ENCODE data around the gene DLGAP1. TPM values are rescaled to one million over a fixed set of nuclear protein-coding genes. Genes with fewer than 3 reads are reported as not detected.

DLGAP1 gene
- total and polyA plus RNA-seq, 4 donors: 0.06 to 1.2 (median 0.17) TPM; not detected in 1

DNA sequence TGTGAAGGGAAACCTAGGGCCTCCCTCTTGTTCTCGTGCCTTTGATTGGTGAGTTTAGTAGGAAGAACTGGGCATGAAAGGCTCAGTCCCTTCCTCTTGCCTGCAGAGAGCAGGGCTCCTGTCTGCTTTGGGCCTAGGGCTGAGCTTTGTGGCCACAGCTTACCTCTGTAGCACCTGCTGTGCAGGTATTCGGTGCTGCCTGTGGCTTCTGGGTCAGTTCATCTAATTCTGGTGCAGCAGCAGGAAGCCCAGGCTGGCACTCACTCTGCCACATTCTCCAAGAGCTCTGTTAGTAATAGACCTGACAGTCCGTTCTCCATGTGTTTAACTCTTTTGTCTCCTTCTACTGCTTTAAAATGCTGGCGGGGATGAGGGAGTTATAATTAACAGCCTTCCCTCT is 96.5 kb downstream of the DLGAP1 start:
- Histone ChIP-seq H3K27ac (ENCODE audit: low read depth in 1 of 2, low read length in 2 of 2) (no peak overlapping the region), H3K9me3 (ENCODE audit: control insufficient read depth in 4 of 4, low read length in 3 of 4) (peaks cover 0 to 4% (median 0%) of the 10 kb centered on the region in 4 donors), H3K9ac (ENCODE audit: low read depth in 1 of 2, low read length in 2 of 2) (no peak overlapping the region), H3K4me3 (ENCODE audit: low read depth in 1 of 3, low read length in 3 of 3) (no peak overlapping the region), H3K36me3 (ENCODE audit: control insufficient read depth in 4 of 4, insufficient read depth in 3 of 4, low read depth in 1 of 4, low read length in 3 of 4) (no peaks in the 10 kb centered on the region), H3K27me3 (ENCODE audit: control insufficient read depth in 4 of 4, insufficient read depth in 4 of 4, low read length in 3 of 4) (no peaks in the 10 kb centered on the region), H3K4me1 (ENCODE audit: control insufficient read depth in 4 of 4, insufficient read depth in 4 of 4, low read length in 3 of 4) (no peaks in the 10 kb centered on the region)
- TF ChIP-seq FOXA2 (IDR thresholded peaks at IDR 0.05) (no peak), EGR1 (IDR thresholded peaks at IDR 0.05; ENCODE audit: low read depth in 2 of 2) (no peak), GABPA (IDR thresholded peaks at IDR 0.05 in 1 of 2, conservative IDR thresholded peaks at IDR 0.05 in 1 of 2) (no peak), YY1 (IDR thresholded peaks at IDR 0.05) (no peak), JUND (IDR thresholded peaks at IDR 0.05) (no peak), HNF4A (conservative IDR thresholded peaks at IDR 0.05) (no peak), HNF4G (IDR thresholded peaks at IDR 0.05) (no peak), SP1 (IDR thresholded peaks at IDR 0.05) (no peak), RXRA (IDR thresholded peaks at IDR 0.05) (no peak), RAD21 (IDR thresholded peaks at IDR 0.05) (no peak)
- TF ChIP-seq, protein P1, sequence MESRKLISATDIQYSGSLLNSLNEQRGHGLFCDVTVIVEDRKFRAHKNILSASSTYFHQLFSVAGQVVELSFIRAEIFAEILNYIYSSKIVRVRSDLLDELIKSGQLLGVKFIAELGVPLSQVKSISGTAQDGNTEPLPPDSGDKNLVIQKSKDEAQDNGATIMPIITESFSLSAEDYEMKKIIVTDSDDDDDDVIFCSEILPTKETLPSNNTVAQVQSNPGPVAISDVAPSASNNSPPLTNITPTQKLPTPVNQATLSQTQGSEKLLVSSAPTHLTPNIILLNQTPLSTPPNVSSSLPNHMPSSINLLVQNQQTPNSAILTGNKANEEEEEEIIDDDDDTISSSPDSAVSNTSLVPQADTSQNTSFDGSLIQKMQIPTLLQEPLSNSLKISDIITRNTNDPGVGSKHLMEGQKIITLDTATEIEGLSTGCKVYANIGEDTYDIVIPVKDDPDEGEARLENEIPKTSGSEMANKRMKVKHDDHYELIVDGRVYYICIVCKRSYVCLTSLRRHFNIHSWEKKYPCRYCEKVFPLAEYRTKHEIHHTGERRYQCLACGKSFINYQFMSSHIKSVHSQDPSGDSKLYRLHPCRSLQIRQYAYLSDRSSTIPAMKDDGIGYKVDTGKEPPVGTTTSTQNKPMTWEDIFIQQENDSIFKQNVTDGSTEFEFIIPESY (IDR thresholded peaks at IDR 0.05): no peak
- TF ChIP-seq, protein P2, sequence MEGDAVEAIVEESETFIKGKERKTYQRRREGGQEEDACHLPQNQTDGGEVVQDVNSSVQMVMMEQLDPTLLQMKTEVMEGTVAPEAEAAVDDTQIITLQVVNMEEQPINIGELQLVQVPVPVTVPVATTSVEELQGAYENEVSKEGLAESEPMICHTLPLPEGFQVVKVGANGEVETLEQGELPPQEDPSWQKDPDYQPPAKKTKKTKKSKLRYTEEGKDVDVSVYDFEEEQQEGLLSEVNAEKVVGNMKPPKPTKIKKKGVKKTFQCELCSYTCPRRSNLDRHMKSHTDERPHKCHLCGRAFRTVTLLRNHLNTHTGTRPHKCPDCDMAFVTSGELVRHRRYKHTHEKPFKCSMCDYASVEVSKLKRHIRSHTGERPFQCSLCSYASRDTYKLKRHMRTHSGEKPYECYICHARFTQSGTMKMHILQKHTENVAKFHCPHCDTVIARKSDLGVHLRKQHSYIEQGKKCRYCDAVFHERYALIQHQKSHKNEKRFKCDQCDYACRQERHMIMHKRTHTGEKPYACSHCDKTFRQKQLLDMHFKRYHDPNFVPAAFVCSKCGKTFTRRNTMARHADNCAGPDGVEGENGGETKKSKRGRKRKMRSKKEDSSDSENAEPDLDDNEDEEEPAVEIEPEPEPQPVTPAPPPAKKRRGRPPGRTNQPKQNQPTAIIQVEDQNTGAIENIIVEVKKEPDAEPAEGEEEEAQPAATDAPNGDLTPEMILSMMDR (IDR thresholded peaks at IDR 0.05; ENCODE audit: low read depth, low read length, missing input control): no peak
- TF ChIP-seq, protein P3, sequence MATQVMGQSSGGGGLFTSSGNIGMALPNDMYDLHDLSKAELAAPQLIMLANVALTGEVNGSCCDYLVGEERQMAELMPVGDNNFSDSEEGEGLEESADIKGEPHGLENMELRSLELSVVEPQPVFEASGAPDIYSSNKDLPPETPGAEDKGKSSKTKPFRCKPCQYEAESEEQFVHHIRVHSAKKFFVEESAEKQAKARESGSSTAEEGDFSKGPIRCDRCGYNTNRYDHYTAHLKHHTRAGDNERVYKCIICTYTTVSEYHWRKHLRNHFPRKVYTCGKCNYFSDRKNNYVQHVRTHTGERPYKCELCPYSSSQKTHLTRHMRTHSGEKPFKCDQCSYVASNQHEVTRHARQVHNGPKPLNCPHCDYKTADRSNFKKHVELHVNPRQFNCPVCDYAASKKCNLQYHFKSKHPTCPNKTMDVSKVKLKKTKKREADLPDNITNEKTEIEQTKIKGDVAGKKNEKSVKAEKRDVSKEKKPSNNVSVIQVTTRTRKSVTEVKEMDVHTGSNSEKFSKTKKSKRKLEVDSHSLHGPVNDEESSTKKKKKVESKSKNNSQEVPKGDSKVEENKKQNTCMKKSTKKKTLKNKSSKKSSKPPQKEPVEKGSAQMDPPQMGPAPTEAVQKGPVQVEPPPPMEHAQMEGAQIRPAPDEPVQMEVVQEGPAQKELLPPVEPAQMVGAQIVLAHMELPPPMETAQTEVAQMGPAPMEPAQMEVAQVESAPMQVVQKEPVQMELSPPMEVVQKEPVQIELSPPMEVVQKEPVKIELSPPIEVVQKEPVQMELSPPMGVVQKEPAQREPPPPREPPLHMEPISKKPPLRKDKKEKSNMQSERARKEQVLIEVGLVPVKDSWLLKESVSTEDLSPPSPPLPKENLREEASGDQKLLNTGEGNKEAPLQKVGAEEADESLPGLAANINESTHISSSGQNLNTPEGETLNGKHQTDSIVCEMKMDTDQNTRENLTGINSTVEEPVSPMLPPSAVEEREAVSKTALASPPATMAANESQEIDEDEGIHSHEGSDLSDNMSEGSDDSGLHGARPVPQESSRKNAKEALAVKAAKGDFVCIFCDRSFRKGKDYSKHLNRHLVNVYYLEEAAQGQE (IDR thresholded peaks at IDR 0.05): no peak
- TF ChIP-seq, protein P4, sequence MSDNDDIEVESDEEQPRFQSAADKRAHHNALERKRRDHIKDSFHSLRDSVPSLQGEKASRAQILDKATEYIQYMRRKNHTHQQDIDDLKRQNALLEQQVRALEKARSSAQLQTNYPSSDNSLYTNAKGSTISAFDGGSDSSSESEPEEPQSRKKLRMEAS (IDR thresholded peaks at IDR 0.05): no peak
- TF ChIP-seq, protein P5, sequence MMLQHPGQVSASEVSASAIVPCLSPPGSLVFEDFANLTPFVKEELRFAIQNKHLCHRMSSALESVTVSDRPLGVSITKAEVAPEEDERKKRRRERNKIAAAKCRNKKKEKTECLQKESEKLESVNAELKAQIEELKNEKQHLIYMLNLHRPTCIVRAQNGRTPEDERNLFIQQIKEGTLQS (IDR thresholded peaks at IDR 0.05): no peak
- no peak for DNase-seq (ENCODE audit: low spot score)
- 77% methylated on average over 4 of the region's 4 CpGs for WGBS

DNA sequence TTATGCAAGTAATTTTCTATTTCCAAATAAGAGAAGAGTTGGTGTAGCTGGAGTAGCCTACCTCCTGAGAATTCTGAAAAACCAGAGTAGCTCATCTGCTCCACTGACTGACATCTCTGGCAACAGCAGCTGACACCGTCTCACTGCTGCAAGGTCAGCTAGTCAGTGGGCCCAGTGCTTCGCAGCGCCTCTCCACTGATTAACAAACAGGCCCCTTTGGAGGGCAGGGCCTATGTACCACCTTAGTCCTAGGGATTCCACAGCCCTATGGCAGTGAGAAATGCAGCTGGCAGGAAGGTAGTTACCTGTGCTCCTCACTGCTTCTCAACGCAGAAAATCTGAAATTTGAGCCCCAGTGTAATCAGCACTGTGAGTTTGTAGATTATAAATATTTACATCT is 97.5 kb downstream of the DLGAP1 start:
- WGBS: 61% methylated on average over 4 of the region's 4 CpGs
- H3K4me1 ChIP-seq (ENCODE audit: control insufficient read depth in 4 of 4, insufficient read depth in 4 of 4, low read length in 3 of 4): no peaks in the 10 kb centered on the region
- TF ChIP-seq, protein P2 (IDR thresholded peaks at IDR 0.05; ENCODE audit: low read depth, low read length, missing input control): no peak
- TF ChIP-seq GABPA (IDR thresholded peaks at IDR 0.05 in 1 of 2, conservative IDR thresholded peaks at IDR 0.05 in 1 of 2): no peak
- no peak for TF ChIP-seq TAF1 (conservative IDR thresholded peaks at IDR 0.05)
- no peak for TF ChIP-seq RAD21 (IDR thresholded peaks at IDR 0.05)
- TF ChIP-seq, protein P1 (IDR thresholded peaks at IDR 0.05): no peak
- no peak for TF ChIP-seq JUND (IDR thresholded peaks at IDR 0.05)

More for the DNA sequence above, 97.5 kb downstream of the DLGAP1 start:
- DNase-seq (ENCODE audit: low spot score): no peak
- H3K27ac ChIP-seq (ENCODE audit: low read depth in 1 of 2, low read length in 2 of 2): no peak overlapping the region
- no peaks in the 10 kb centered on the region for H3K36me3 ChIP-seq (ENCODE audit: control insufficient read depth in 4 of 4, insufficient read depth in 3 of 4, low read depth in 1 of 4, low read length in 3 of 4)
- no peak overlapping the region for H3K4me3 ChIP-seq (ENCODE audit: low read depth in 1 of 3, low read length in 3 of 3)
- no peaks in the 10 kb centered on the region for H3K27me3 ChIP-seq (ENCODE audit: control insufficient read depth in 4 of 4, insufficient read depth in 4 of 4, low read length in 3 of 4)
- H3K9me3 ChIP-seq (ENCODE audit: control insufficient read depth in 4 of 4, low read length in 3 of 4): no peaks in the 10 kb centered on the region
- no peak overlapping the region for H3K9ac ChIP-seq (ENCODE audit: low read depth in 1 of 2, low read length in 2 of 2)

Data from liver (tissue), 9 donors.